H1 (cell line): ENCODE results near the gene CACNA2D4. TPM values are rescaled to one million over a fixed set of nuclear protein-coding genes. Genes with fewer than 3 reads are reported as not detected.

Source experiments
- CTCF ChIA-PET: fragments of 300-600 bp; sonication (Branson Sonifier 250); formaldehyde crosslinking; loops from one replicate; lab custom pipeline; 2021; ENCODE audit not compliant: partially characterized antibody; lab: Charles Lee
- POLR2A ChIA-PET: fragments of 300-600 bp; sonication (Branson Sonifier 250); formaldehyde crosslinking; loops from one replicate; lab custom pipeline; 2021; ENCODE audit warnings: inconsistent platforms; ENCODE audit not compliant: partially characterized antibody; lab: Charles Lee
- DNase-seq, 2 experiments: peaks; one replicate each; pipeline versions ENCODE4 v3.0.0 to v3.0.0-alpha.2; 2010 to 2022; ENCODE audit warnings: low spot score in 2 of 2, low read depth in 1 of 2, mixed read lengths in 1 of 2
- FAIRE-seq: peaks from 2 replicates; lab custom pipeline; 2011; peaks lifted over from hg19 to GRCh38; lab: Jason Lieb, UNC
- H2AFZ ChIP-seq: 2 replicates; pipeline ENCODE4 v1.8.1; 2012; ENCODE audit warnings: low read length, inconsistent platforms
- H2AK5ac ChIP-seq: 2 replicates; pipeline ENCODE4 v1.6.1; 2013; ENCODE audit warnings: low read depth, low read length
- H2BK120ac ChIP-seq: replicated peaks from 2 replicates; pipeline ENCODE3; 2013; ENCODE audit warnings: low read depth, low read length, inconsistent platforms
- H2BK12ac ChIP-seq: 2 replicates; pipeline ENCODE4 v1.6.1; 2013; ENCODE audit warnings: low read depth, low read length
- H2BK15ac ChIP-seq: 2 replicates; pipeline ENCODE4 v1.6.1; 2013; ENCODE audit warnings: low read length
- H2BK20ac ChIP-seq: 2 replicates; pipeline ENCODE4 v1.6.1; 2013; ENCODE audit warnings: low read length
- H2BK5ac ChIP-seq: 2 replicates; pipeline ENCODE4 v1.6.1; 2013; ENCODE audit warnings: low read depth, low read length
- H3K14ac ChIP-seq: 2 replicates; pipeline ENCODE4 v1.6.1; 2013; ENCODE audit warnings: inconsistent platforms; ENCODE audit not compliant: insufficient read length
- H3K18ac ChIP-seq: 2 replicates; pipeline ENCODE4 v1.6.1; 2013; ENCODE audit warnings: low read length; ENCODE audit errors: extremely low read depth
- H3K23ac ChIP-seq: 2 replicates; pipeline ENCODE4 v1.6.1; 2013; ENCODE audit warnings: inconsistent platforms; ENCODE audit not compliant: insufficient read length
- H3K23me2 ChIP-seq: 2 replicates; pipeline ENCODE4 v1.6.1; 2013; ENCODE audit warnings: low read depth, low read length
- H3K27ac ChIP-seq: 2 replicates; pipeline ENCODE4 v1.6.1; 2011; ENCODE audit warnings: low read depth, low read length, inconsistent platforms
- H3K27me3 ChIP-seq, 4 experiments: replicated peaks in 1 of 4; 1 replicate in 1 of 4; 2 replicates in 3 of 4; pipeline versions ENCODE4 v1.6.1 to v1.8.1; 2011 to 2013; ENCODE audit warnings: low read length in 3 of 4, mild to moderate bottlenecking in 3 of 4, inconsistent platforms in 2 of 4, mixed read lengths in 2 of 4, moderate library complexity in 1 of 4; ENCODE audit not compliant: control insufficient read depth in 3 of 4, insufficient read depth in 3 of 4; ENCODE audit errors: extremely low read depth in 1 of 4
- H3K36me3 ChIP-seq, 4 experiments: 2 replicates each; pipeline versions ENCODE4 v1.6.1 to v1.8.1; 2011 to 2013; ENCODE audit warnings: mild to moderate bottlenecking in 4 of 4, low read length in 3 of 4, moderate library complexity in 2 of 4, control low read depth in 1 of 4, inconsistent platforms in 1 of 4; ENCODE audit not compliant: insufficient read depth in 4 of 4, control insufficient read depth in 2 of 4
- H3K4ac ChIP-seq: replicated peaks from 2 replicates; pipeline ENCODE3; 2013; ENCODE audit warnings: low read length, low read depth, mixed read lengths, inconsistent platforms; ENCODE audit not compliant: insufficient read length
- H3K4me1 ChIP-seq, 4 experiments: replicated peaks in 1 of 4; 1 replicate in 1 of 4; 2 replicates in 3 of 4; pipeline versions ENCODE4 v1.6.1 to v1.8.1; 2011 to 2013; ENCODE audit warnings: low read length in 3 of 4, inconsistent platforms in 2 of 4, mixed read lengths in 1 of 4; ENCODE audit not compliant: insufficient read depth in 4 of 4, control insufficient read depth in 3 of 4
- H3K4me2 ChIP-seq, 2 experiments: 2 replicates each; pipeline versions ENCODE4 v1.6.1 to v1.8.1; 2011 to 2013; ENCODE audit warnings: low read depth in 2 of 2, low read length in 2 of 2, control low read depth in 1 of 2, inconsistent platforms in 1 of 2, mild to moderate bottlenecking in 1 of 2; ENCODE audit not compliant: insufficient read depth in 1 of 2
- H3K4me3 ChIP-seq, 4 experiments: fragments of 200-600, 300-600 bp in 1 of 4; sonication (generic), shearing (Covaris generic), sonication (Bioruptor Twin) in 1 of 4; 2 replicates each; pipeline versions ENCODE4 v1.5.1 to v1.8.1; 2011 to 2016; ENCODE audit warnings: low read length in 4 of 4, low read depth in 3 of 4, control low read depth in 2 of 4, inconsistent platforms in 2 of 4, mild to moderate bottlenecking in 2 of 4, mixed read lengths in 1 of 4, moderate library complexity in 1 of 4; ENCODE audit not compliant: insufficient read depth in 2 of 4; ENCODE audit errors: extremely low read depth in 1 of 4
- H3K56ac ChIP-seq: replicated peaks from 2 replicates; pipeline ENCODE3; 2013; ENCODE audit warnings: low read depth, mild to moderate bottlenecking, mixed read lengths, low read length, inconsistent platforms; ENCODE audit not compliant: insufficient read length
- H3K79me1 ChIP-seq: 2 replicates; pipeline ENCODE4 v1.6.1; 2013; ENCODE audit warnings: low read depth, low read length, control low read depth
- H3K79me2 ChIP-seq, 2 experiments: 2 replicates each; pipeline versions ENCODE4 v1.6.1 to v1.8.1; 2012 to 2013; ENCODE audit warnings: low read length in 2 of 2, mild to moderate bottlenecking in 2 of 2, inconsistent platforms in 1 of 2; ENCODE audit not compliant: insufficient read depth in 2 of 2, control insufficient read depth in 1 of 2
- H3K9ac ChIP-seq, 4 experiments: replicated peaks in 1 of 4; 1 replicate in 1 of 4; 2 replicates in 3 of 4; pipeline versions ENCODE4 v1.6.1 to v1.8.1; 2011 to 2013; ENCODE audit warnings: low read depth in 3 of 4, low read length in 3 of 4, control low read depth in 2 of 4, mild to moderate bottlenecking in 2 of 4, moderate library complexity in 2 of 4, inconsistent platforms in 1 of 4; ENCODE audit errors: extremely low read depth in 1 of 4
- H3K9me3 ChIP-seq, 2 experiments: 2 replicates each; pipeline versions ENCODE4 v1.6.1 to v1.8.1; 2012 to 2013; ENCODE audit warnings: mild to moderate bottlenecking in 2 of 2, moderate library complexity in 2 of 2, control low read depth in 1 of 2, inconsistent platforms in 1 of 2, low read depth in 1 of 2, low read length in 1 of 2, mixed read lengths in 1 of 2; ENCODE audit not compliant: insufficient read depth in 2 of 2
- H4K20me1 ChIP-seq, 2 experiments: replicated peaks in 1 of 2; 2 replicates each; pipeline versions ENCODE3 to v1.8.1; 2011 to 2013; ENCODE audit warnings: inconsistent platforms in 2 of 2, low read length in 2 of 2, mild to moderate bottlenecking in 1 of 2; ENCODE audit not compliant: insufficient read depth in 2 of 2, control insufficient read depth in 1 of 2
- H4K5ac ChIP-seq: 2 replicates; pipeline ENCODE4 v1.6.1; 2013; ENCODE audit warnings: low read length, low read depth, mixed read lengths, inconsistent platforms; ENCODE audit not compliant: insufficient read length
- H4K8ac ChIP-seq: 2 replicates; pipeline ENCODE4 v1.8.0; 2013; ENCODE audit warnings: mild to moderate bottlenecking, moderate library complexity, low read length, inconsistent platforms; ENCODE audit not compliant: insufficient read depth; ENCODE audit errors: extremely low read depth
- H4K91ac ChIP-seq: replicated peaks from 2 replicates; pipeline ENCODE3; 2013; ENCODE audit warnings: low read length, mixed read lengths, inconsistent platforms; ENCODE audit not compliant: insufficient read length
- CHD1 ChIP-seq: IDR thresholded peaks from 2 replicates; pipeline ENCODE4 v1.6.1; 2012; ENCODE audit warnings: low read depth, low read length, improper control_type of control experiment
- FOSL1 ChIP-seq: IDR thresholded peaks from 2 replicates; pipeline ENCODE4 v1.6.1; 2011; ENCODE audit warnings: mild to moderate bottlenecking, low read depth, low read length, moderate library complexity; ENCODE audit not compliant: insufficient read depth
- POLR2A ChIP-seq, 2 experiments: IDR thresholded peaks; 1 replicate in 1 of 2; 2 replicates in 1 of 2; pipeline ENCODE4 v1.6.1; 2011; ENCODE audit warnings: low read depth in 2 of 2, low read length in 2 of 2, mild to moderate bottlenecking in 2 of 2; ENCODE audit errors: control extremely low read depth in 1 of 2
- RBBP5 ChIP-seq: IDR thresholded peaks from 2 replicates; pipeline ENCODE4 v1.7.1; 2012; ENCODE audit warnings: low read depth, mild to moderate bottlenecking, inconsistent platforms, low read length, moderate library complexity, borderline replicate concordance
- WGBS, 2 experiments: shearing (Covaris generic) in 1 of 2; methylation state at CpG; one replicate each; pipeline versions ENCODE4 v1.1.6 to v1.1.7; 2013 to 2015; ENCODE audit warnings: low lambda C conversion rate in 2 of 2, mixed read lengths in 2 of 2, inconsistent platforms in 1 of 2, low coverage in 1 of 2, missing lambda C conversion rate in 1 of 2; ENCODE audit not compliant: insufficient replicate concordance in 2 of 2, insufficient coverage in 1 of 2, insufficient read length in 1 of 2; ENCODE audit errors: extremely low coverage in 1 of 2, missing lambda C conversion rate in 1 of 2; 5-methylcytosine and 5-hydroxymethylcytosine counted together
- polyA plus RNA-seq, 7 experiments: library from polyadenylated mRNA; depleted of rRNA in 3 of 7; stranded (reverse) in 5 of 7; unstranded in 2 of 7; fragments of >200 nt in 5 of 7; fragments of 200-250 nt in 2 of 7; gene quantifications; 1 replicate in 5 of 7; 2 replicates in 1 of 7; 4 replicates in 1 of 7; pipeline versions ENCODE4 v1.2.1 to v1.2.3, GENCODE V29; 2011 to 2013; ENCODE audit warnings: missing spikeins in 2 of 7, mixed read lengths in 2 of 7
- total RNA-seq: library from RNA; stranded (reverse); fragmentation: NEBNext Ultra II Directional; extraction: Animal tissue kit (Norgen Biotek cat#: 25700); gene quantifications from 2 replicates; pipeline ENCODE4 v1.2.1, GENCODE V29; 2021

CACNA2D4 gene
- total and polyA plus RNA-seq, 2 of the 8 experiments (the other 6 are each of a cell fraction or from before 2014, with no cell fraction given), result 0.44 to 0.88 TPM

DNA sequence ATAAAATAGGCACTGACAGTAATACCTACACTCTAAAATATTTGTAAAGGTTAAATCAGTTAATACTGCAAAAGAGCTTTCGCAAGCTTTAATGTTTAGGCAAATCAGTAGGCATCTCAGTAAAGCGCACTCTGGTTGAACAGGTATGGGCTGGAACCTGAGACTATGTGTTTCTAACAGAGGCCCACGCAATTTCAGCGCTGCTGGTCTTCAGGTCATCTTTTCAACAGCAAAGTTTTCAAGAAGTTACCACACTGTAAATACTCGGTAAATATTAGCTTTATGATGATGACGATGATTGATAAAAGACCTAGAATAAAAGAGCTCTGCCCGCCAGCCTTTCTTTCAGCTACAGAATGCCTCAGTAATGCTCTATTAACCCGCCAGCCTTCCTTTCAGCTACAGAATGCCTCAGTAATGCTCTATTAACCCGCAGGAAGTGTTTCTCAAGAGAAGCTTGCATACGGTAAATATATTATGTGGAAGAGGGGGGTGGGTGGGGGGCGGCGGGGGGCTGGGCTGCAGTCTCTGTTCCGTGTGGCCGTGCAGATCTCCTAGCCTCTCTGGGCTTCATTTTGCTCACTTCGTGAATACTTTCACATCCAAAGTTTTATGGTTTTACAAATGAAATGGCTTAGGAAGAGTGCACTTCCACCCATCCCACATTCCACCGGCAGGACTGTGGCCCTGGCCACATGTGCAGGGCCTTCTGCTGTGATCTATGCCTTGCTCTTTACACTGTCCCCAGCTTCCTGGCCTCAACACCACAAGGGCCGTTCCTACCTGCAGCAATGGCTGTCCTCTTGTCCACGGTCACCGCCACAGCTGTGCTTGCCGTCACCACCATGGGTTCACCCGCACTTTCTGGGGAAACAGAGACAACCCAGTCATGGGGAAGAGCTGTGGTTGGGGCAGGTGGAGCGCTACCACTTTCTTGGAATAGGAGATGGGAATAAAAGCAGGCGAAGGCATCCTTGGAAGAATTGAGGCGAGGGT, 78.2 kb downstream of the CACNA2D4 start:
- no peak overlapping the region for H3K23ac ChIP-seq
- H2AK5ac ChIP-seq, result no peak overlapping the region
- H2BK5ac ChIP-seq, result 0 out of 2 replicates have a peak overlapping the region, but pooled peaks have one; percentile 39
- no peak overlapping the region for H2BK15ac ChIP-seq
- H3K4me2 ChIP-seq, result no peak overlapping the region
- no peak for DNase-seq
- H3K23me2 ChIP-seq, result no peaks in the 10 kb centered on the region
- no peak overlapping the region for H4K91ac ChIP-seq
- FAIRE-seq, result no peak
- no peak overlapping the region for H3K27ac ChIP-seq
- peaks cover 0 to 18% (median 9%) of the 10 kb centered on the region in 4 experiments; a peak in 5 of 7 replicates for H3K4me1 ChIP-seq
- H3K56ac ChIP-seq, result no peak overlapping the region
- TF ChIP-seq POLR2A (IDR thresholded peaks at IDR 0.05; ENCODE audit: control extremely low read depth in 1 of 2, low read depth in 2 of 2, low read length in 2 of 2) (no peak), CHD1 (no peak), FOSL1 (no peak), RBBP5 (no peak)
- no peaks in the 10 kb centered on the region for H3K36me3 ChIP-seq
- no peak overlapping the region for H3K9ac ChIP-seq
- H3K4me3 ChIP-seq, result no peak overlapping the region
- H3K79me1 ChIP-seq, result no peaks in the 10 kb centered on the region
- 0 out of 2 replicates have a peak overlapping the region, but pooled peaks have one; percentile 50 for H2BK12ac ChIP-seq
- no peak overlapping the region for H3K14ac ChIP-seq
- no peak overlapping the region for H2BK120ac ChIP-seq
- H3K4ac ChIP-seq, result peak overlapping the region; percentile 74
- POLR2A ChIA-PET, result interaction anchor here (0.6 kb wide), 1 partner anchor 10 kb away, joined by 3 read pairs; no protein-coding TSS in a partner anchor
- 77% methylated on average over 23 of the region's 24 CpGs; no CpG with 5 or more reads in 1 of the 2 experiments for WGBS, 2 experiments
- H2BK20ac ChIP-seq, result no peak overlapping the region
- no peaks in the 10 kb centered on the region for H3K27me3 ChIP-seq
- no peaks in the 10 kb centered on the region for H3K9me3 ChIP-seq
- no peak overlapping the region for H4K5ac ChIP-seq
- H2AFZ ChIP-seq, result no peak overlapping the region
- H4K20me1 ChIP-seq, result no peaks in the 10 kb centered on the region
- H3K18ac ChIP-seq, result no peak overlapping the region
- CTCF ChIA-PET, result interaction anchor here (1.1 to 3.0 kb wide), 5 partner anchors 10 to 100 kb away, joined by 3 to 16 read pairs (median 8); no protein-coding TSS in a partner anchor
- H3K79me2 ChIP-seq, result no peaks in the 10 kb centered on the region
- no peak overlapping the region for H4K8ac ChIP-seq
